ENCODE data around the gene SH3GL1.

SH3GL1 gene

GRCh38 chr19:4388337-4389063 lies 11.8 kb downstream of the SH3GL1 start:
- no peak for TF ChIP-seq CTCF (IDR thresholded peaks at IDR 0.05; ENCODE audit: control extremely low read depth, extremely low read depth, low read depth, missing control alignments)
- POLR2A ChIA-PET = no interaction called here

DNA sequence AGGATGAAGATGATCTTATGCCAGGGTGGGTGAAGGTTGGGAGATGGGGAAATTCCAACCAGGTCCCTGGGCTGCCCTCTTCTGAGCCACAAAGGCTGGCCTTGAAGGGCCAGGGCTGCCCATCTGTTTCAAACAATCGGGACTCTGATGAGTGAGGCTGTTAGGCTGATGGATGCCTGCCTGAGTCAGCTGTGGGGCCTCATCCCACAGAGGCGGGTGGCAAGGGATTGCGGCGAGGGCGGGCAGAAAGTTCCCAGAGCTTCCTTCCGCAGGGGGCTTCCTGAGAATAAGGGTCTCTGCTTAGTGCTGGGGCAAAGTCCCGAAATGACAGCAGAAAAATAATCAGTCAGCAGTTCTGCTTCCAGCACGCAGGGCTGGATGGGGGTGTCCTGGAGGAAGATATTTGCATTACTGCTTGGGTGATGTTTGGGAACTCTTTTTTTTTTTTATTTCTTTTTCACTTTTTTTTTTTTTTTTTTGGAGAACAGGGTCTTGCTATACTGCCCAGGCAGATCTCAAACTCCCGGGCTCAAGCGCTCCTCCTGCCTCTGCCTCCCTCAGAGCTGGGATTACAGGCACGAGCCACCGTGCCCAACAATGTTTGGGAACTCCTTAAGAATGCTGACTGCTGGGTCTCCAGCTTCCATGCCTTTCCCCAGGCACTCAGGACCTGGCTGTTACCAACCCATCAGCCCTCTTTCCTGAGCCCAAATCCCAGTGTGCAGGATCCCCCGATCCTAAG lies 14.1 kb downstream of the SH3GL1 start:
- DNase-seq (ENCODE audit: extremely low spot score) = no peak
- TF ChIP-seq CTCF (IDR thresholded peaks at IDR 0.05; ENCODE audit: control extremely low read depth, extremely low read depth, low read depth, missing control alignments) = no peak
- ChIA-PET POLR2A (no interaction called here), CTCF (interaction anchor here (1.4 to 3.5 kb wide), 3 partner anchors 14 to 16 kb away, joined by 3 to 18 read pairs (median 4); partner anchors contain the start of genes CHAF1A and SH3GL1)

More at GRCh38 chr19:4388337-4389063, 11.8 kb downstream of the SH3GL1 start:
- no peak for DNase-seq (ENCODE audit: extremely low spot score)
- CTCF ChIA-PET = interaction anchor here (0.9 to 3.5 kb wide), 5 partner anchors 12 to 36 kb away, joined by 3 to 18 read pairs (median 5); partner anchors contain the start of gene SH3GL1

GRCh38 chr19:4385291-4386040 lies 14.9 kb downstream of the SH3GL1 start:
- no peak for TF ChIP-seq CTCF (IDR thresholded peaks at IDR 0.05; ENCODE audit: control extremely low read depth, extremely low read depth, low read depth, missing control alignments)
- ChIA-PET CTCF (interaction anchor here (1.4 to 3.5 kb wide), 4 partner anchors 9 to 17 kb away, joined by 3 to 18 read pairs (median 4); partner anchors contain the start of genes CHAF1A and SH3GL1), POLR2A (no interaction called here)
- DNase-seq (ENCODE audit: extremely low spot score) = no peak

DNA sequence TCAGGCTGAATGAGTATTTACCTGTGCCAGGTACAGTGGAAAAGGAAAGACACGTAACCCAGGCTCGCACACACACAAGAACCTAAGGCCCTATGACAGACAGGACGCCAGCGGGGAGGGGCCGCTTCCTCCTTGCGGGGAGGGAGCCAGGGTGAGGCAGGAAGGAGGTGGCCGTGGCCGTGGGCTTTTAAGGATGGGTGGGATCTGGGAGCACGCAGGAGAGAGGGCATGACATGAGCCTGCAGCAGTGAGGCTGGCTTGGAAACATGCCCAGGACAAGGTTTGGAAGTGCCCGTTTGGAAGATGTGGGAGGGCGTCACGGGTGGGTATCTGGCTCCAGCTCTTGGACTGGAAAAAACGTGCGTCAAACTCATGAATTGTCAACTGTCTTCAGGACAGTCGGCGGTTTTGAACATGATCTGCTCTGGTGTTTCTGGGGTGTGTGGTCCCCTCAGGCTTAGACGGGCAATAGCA lies 20.1 kb downstream of the SH3GL1 start:
- CTCF ChIA-PET = interaction anchor here (0.9 to 6.4 kb wide), 6 partner anchors 10 to 28 kb away, joined by 3 to 45 read pairs (median 4); partner anchors contain the start of genes CHAF1A and SH3GL1
- DNase-seq (ENCODE audit: extremely low spot score) = peak; percentile 56
- POLR2A ChIA-PET = interaction anchor here (0.6 to 1.3 kb wide), 3 partner anchors 38 to 375 kb away, joined by 3 to 4 read pairs (median 4); no protein-coding TSS in a partner anchor
- no peak for TF ChIP-seq CTCF (IDR thresholded peaks at IDR 0.05; ENCODE audit: control extremely low read depth, extremely low read depth, low read depth, missing control alignments)

DNA sequence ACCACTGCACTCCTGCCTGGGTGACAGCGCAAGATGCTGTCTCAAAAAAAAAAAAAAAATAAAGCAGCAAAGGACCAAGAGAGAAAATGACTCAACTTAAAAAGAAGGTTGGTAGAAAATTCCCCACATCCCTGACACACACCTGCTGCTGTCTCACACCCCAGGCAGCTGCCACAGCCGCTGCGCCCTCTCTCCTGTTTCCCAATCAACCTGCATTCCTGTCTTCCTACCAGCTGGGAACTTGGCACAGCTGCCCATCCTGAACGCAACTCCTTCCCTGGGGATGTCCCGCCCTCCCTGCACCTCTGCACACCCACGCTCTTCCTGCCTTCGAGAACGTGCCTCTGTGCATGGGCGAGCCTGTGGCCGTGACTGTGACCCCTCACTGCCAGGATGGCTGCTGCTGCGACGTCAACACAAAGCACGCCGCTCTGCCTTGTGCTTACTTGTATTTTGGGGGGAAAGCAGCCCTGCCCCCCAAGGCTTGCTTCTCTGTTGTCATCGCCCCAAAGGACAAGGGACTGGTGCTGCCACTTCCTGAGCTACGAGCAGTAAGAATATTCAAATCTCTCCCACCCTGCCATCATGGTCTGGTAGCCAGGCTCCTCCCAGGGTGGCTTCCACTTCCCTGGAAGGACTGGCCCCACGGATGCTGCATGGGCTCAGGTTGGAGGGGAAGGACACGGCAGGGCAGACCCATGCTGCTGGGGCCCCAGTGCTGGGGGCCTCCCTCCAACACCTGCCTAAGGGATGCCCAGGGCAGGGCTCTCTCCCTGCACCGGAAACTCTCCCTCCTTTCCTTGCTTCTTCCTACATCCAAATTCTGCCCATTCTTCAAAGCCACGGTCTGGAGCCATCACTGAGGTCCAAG lies 20.7 kb downstream of the SH3GL1 start:
- TF ChIP-seq CTCF (IDR thresholded peaks at IDR 0.05; ENCODE audit: control extremely low read depth, extremely low read depth, low read depth, missing control alignments) = no peak
- peak; percentile 60 for DNase-seq (ENCODE audit: extremely low spot score)
- POLR2A ChIA-PET = interaction anchor here (0.5 to 1.3 kb wide), 4 partner anchors 14 to 1341 kb away, joined by 3 to 10 read pairs (median 4); no protein-coding TSS in a partner anchor
- CTCF ChIA-PET = interaction anchor here (1.0 to 6.4 kb wide), 7 partner anchors 10 to 113 kb away, joined by 3 to 45 read pairs (median 7); partner anchors contain the start of genes CHAF1A and SH3GL1
